Stimulated activated CD4-positive, alpha-beta T cell treated with anti-CD3 and anti-CD28 coated beads, Interleukin-4, amount 100 ng/mL, for 1 hour (primary cell): ENCODE measurements around the gene F11.
"Not testable (repeated sequence)": the region's sequence is repeated elsewhere in the genome, so short reads cannot be mapped to it uniquely, and the experiment has no call there.

Experiments
- DNase-seq: peaks from one replicate; pipeline ENCODE4 v3.0.0-alpha.2; 2020

F11 gene

DNA sequence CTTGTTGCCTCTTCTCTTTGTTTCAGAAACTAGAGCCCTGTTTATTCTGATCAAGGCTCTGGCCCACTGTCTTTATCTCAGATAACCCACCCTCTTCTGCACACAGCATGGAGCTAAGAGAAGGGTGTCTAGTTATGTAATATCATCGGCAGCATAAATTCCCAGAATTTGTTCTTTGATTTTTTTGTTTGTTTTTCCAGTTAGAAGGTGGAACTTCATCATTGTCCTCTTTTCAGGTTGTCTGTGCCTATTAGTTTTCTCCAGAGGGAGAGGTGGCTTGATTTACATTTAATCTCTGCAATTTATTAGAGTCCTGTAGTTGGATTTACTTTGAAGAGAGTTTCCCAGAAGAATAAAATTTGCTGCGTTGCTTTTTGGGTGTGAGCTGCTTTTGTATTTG lies 15.2 kb upstream of the F11 start:
- no peak for DNase-seq

GRCh38 chr4:186255122-186255521 lies 10.9 kb upstream of the F11 start:
- DNase-seq = no peak

- no peak for DNase-seq
These were observed 7.7 kb upstream of the F11 start for GRCh38 chr4:186258216-186258811.

DNA sequence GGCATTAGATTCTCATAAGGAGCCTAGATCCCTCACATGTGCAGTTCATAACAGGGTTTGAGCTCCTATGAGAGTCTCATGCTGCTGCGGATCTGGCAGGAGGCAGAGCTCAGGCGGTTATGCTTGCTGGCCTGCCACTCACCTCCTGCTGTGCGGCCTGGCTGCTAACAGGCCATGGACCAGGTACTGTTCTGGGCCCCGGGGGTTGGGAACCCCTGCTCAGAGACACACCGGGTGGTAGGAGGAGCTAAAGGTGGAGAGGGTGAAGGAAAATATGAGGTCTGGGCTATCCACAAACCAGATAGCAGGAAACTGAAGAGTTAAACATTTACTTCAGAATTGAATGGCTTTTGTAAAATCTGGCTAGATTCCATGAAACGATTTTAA lies 5.9 kb upstream of the F11 start:
- DNase-seq = no peak

- no peak for DNase-seq
These were observed 5.2 kb upstream of the F11 start for GRCh38 chr4:186260504-186261448.

GRCh38 chr4:186264660-186265059 lies 1.3 kb upstream of the F11 start:
- DNase-seq = no peak

GRCh38 chr4:186265250-186265649 lies 739 bp upstream of the F11 start:
- not testable (repeated sequence) for DNase-seq

DNA sequence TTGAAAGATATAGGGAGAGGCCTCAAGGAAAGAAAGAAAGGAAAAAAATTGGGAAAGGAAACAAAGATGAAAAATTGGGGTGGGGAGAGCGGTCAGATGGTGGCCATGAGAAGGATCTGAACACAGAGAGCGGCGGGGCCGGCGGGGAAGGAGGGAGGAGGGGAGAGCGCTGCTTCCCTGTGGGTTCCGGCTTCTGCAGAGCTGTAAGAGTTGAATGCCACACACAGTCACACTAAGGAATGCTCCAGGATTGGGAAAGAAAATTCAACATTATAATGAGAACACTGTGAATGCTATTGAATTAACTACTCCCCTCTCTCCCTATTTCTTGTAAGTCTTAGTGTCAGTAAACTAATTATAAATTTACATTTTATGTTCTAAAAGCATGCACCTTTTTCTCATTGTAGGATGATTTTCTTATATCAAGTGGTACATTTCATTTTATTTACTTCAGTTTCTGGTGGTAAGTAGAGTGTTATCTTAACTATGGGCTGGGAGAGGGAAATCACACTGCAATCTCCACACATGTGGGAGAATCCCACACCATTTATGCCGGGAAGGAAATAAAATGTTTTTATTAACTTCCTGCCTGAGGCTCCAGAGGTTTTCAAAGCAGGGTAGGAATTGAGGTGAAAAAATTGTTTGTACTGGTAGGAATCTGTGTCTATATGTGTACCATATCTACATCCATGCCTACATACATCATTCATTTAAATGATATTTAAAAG lies 904 bp downstream of the F11 start:
- no peak for DNase-seq

DNA sequence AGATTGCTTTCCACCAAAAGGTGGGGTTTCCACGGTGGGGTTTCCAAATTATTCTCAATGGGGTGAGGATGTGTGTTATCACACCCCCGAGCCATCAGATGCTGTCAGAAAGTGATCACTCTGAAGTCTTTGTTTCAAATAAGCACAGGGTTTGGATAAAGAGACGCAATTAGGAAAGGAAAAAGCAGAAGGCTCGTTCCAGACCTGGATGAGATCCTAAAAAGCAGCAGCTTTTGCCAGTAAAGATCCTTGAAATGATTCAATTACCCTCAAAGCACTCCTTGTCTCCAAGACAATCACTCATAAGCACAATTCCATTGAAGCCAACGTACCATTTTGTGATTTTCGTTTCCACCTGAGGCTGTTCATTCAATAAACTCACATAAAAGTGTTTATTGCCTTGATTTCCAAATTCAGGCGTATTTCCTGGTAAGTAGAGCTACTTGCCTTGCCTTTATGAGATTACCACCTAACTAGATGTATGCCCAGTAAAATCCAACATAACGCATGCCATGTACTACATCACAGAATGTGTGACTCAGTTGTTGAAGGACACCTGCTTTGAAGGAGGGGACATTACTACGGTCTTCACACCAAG lies 5.2 kb downstream of the F11 start:
- no peak for DNase-seq

DNA sequence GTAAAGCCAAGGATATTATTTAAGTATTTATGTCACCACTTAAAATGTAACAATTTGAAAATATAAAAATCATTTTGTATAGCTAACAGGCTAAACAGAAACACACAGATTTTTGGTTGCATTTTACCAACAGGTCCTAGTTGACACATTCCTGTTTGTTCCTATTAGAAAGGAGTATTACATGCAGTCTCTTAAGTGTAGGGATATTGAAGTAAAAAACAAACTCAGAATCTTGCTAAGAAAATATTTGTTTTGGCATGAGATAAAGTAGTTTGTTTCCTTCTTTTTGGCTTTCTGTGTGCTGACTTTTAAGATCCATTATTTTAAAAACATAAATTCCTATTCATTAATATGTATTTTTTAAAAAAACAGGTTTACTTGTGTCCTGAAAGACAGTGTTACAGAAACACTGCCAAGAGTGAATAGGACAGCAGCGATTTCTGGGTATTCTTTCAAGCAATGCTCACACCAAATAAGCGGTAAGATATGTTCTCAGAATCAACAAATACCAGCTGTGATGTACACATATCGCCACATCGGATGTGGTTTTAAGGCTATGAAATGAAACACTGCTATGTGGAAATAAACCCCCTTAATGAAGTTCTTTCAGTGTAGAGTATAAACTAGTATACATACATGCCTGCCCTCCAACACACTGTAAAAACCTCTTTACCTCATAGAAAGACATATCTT lies 6.9 kb downstream of the F11 start:
- DNase-seq = no peak

GRCh38 chr4:186273392-186273789 lies 7.4 kb downstream of the F11 start:
- not testable (repeated sequence) for DNase-seq

- DNase-seq = no peak
These were observed 17.3 kb downstream of the F11 start for GRCh38 chr4:186283311-186283710.

DNA sequence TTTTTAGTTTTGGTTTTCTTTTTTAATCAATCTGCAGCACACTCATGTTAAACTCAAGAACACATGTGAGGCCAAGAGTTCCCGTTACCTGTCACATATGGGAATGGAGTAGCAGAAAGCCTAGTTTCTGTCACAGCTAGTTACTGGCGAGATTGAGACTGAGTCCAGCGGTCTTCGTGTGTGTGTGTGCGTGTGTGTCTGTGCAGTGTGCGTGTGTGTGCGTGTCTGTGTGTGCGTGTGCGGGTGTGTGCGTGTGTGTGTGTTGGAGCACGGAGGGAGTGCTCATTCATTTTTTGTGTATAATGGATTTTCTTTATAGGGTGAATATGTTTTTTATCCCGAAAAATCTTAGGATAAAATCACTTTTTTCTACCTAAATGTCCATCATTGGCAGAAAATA lies 19.2 kb downstream of the F11 start:
- DNase-seq = no peak

DNA sequence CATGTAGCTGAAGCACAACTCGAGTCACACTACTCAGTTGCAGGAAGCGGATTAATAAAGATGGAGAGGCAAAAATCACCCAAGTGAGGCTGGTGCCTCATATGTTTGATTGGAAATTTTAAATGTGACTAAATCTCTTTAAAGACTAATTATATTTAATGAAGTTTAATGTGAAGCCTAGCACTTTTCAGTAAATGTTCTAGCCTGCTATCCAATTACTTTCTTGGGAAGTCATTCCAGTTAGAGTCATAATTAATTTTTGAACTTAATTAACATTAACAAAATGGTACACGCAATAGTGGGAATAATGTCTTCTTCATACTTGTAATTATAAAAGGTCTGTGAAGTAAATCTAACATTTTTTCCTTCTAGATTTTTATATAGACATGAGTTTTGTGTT lies 20.6 kb downstream of the F11 start:
- DNase-seq = no peak

GRCh38 chr4:186291256-186291890 lies 25.4 kb downstream of the F11 start:
- DNase-seq = no peak

DNA sequence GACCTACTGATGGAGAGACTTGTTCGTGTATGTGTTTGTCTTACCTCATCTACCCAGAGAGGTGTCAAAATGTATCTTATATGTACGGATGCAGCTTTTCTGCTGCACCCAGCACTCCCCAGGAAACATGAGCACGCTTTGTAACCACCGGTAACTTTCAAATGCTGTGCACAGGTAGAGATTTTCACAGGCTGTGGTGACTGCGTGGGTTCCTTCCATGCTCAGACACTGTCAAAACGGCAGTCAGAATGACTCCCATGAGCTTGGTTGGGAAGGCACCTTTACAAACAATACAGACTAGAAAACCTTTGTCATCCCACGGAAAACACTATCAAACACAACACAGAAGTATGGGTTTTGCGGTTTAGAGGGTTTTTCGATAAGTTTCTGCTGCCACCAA lies 28.2 kb downstream of the F11 start:
- DNase-seq = no peak

GRCh38 chr4:186296481-186296880 lies 30.5 kb downstream of the F11 start:
- no peak for DNase-seq

DNA sequence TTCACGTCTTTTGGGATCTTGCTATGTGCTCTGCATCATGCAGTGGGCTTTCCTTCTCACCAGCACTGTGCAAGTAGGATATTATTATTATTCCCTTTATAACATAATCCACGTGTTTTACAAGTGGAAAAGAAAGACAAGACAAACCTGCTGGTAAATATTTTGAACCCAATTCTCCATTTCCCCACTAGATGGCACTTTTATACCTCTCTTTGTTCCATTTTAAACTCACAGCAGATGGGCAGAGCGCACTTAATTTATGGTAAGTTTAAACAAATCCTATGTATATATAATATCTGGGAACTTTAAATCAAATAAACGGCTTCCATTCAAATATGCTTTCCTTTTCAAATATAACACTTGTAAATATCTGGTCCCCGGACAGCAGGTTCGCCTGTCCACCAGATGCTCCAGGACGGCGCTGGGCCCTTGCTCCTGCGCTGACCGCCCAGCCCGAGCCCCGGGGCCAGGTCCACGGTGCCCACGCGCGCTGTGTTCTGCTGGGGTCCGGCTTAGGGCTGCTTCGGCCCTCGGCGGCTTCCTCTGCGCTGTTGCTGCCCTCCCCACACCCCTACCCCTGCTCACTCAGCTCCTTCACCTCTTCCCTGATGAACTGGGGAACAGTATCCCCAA lies 31.1 kb downstream of the F11 start:
- DNase-seq = no peak

DNA sequence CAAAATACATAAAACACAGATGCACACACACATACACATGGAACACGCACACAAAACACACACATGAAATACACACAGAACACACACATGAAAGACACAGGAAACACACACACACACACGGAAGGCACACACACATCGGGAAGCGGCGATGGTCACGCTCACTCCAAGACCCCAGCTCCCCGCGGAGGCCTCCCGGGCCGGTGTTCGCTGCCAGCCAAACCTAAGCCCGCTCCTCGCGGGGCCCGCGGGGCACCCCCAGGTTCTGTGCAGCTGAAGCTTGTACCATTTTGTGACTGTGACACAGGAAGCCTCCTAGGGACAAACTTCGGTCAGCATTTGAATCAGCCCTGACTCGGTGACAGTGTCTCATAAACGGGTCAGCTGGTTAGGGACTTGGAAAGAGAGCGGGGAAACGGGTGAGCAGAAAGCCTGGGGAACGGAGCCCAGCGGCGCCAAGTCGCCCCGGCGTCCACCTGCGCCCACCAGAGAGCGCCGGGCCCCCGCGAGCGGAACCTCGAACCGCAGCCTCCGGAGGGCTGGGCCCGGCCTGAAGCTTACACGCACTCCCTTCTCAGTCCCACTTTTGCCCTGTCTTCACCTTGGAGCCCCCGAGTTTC lies 32.1 kb downstream of the F11 start:
- DNase-seq = no peak

DNA sequence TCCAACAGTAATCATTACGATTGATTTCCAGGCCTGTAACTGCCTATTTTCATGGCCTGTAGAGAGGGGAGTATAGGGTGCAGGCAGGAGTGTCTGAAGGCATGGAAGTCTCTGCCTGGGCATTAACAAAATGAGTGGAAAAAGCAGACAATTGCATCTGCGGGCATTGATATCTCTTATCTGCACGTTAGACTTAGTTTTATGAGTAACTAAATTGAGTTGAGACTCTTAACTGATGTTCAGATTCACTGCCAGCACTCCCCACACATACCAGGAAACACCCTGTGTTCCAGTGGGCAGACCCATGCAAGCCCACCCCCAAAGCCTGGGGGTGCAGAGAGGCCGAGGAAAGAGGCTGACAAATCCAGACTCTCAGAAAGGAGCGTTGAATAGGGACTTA lies 33.3 kb downstream of the F11 start:
- DNase-seq = no peak

DNA sequence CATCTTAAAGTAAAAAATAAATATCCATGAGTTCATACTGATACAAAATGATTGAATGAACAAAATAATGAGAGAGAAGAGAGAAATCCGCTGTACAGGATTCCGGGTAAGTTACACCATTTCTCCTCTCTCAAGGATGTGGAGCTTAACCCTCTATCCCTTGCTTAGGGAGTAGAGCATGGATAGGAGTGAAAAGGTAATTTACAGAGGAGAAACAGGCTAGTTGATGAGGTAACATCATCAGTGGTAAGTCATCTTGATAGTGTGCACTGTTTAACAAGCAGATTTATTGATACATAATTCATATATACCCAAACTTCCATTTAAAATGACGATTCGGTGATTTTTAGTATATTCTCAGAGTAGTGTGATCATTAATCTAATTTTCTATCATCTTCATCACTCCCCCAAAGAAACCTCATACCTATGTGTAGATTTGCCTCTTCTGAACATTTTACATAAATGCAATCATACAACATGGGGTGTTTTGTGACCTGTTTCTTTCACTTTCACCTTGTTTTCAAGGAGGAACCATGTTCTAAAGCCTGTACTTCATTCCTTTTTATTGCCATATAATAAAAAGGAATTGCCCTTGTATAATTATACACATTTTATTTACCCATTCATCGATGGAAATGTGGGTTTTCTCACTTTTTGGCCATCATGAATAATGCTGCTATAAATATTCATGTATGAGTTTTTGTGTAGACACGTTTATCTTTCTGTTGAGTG lies 34.8 kb downstream of the F11 start:
- DNase-seq = no peak
